ENCODE measurements around the gene TMOD3.

GRCh38 chr15:51912528-51912927, 83.1 kb downstream of the TMOD3 start:
- TF ChIP-seq EZH2 (IDR thresholded peaks at IDR 0.05; ENCODE audit: low read depth, low read length, severe bottlenecking) (no peak), GTF2F1 (IDR thresholded peaks at IDR 0.05; ENCODE audit: borderline replicate concordance, low read depth, low read length) (no peak), GABPA (IDR thresholded peaks at IDR 0.05; ENCODE audit: borderline replicate concordance, insufficient read depth, low read length) (no peak), RFX5 (IDR thresholded peaks at IDR 0.05; ENCODE audit: borderline replicate concordance, low read depth, low read length) (no peak), TAF1 (IDR thresholded peaks at IDR 0.05; ENCODE audit: low read depth, low read length) (no peak), BRCA1 (IDR thresholded peaks at IDR 0.05; ENCODE audit: low read depth, low read length) (no peak), POLR2A (IDR thresholded peaks at IDR 0.05; ENCODE audit: control extremely low read depth in 1 of 2, low read depth in 2 of 2, low read length in 2 of 2) (no peak)
- TF ChIP-seq, protein P1, sequence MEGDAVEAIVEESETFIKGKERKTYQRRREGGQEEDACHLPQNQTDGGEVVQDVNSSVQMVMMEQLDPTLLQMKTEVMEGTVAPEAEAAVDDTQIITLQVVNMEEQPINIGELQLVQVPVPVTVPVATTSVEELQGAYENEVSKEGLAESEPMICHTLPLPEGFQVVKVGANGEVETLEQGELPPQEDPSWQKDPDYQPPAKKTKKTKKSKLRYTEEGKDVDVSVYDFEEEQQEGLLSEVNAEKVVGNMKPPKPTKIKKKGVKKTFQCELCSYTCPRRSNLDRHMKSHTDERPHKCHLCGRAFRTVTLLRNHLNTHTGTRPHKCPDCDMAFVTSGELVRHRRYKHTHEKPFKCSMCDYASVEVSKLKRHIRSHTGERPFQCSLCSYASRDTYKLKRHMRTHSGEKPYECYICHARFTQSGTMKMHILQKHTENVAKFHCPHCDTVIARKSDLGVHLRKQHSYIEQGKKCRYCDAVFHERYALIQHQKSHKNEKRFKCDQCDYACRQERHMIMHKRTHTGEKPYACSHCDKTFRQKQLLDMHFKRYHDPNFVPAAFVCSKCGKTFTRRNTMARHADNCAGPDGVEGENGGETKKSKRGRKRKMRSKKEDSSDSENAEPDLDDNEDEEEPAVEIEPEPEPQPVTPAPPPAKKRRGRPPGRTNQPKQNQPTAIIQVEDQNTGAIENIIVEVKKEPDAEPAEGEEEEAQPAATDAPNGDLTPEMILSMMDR (IDR thresholded peaks at IDR 0.05; ENCODE audit: control extremely low read depth in 1 of 3, insufficient read depth in 1 of 3, low read depth in 1 of 3, low read length in 3 of 3): no peak
